HG02852 (cell line): ENCODE results near the gene DNHD1.
"Not testable (repeated sequence)": the region's sequence is repeated elsewhere in the genome, so short reads cannot be mapped to it uniquely, and the experiment has no call there.

Experiments
- ATAC-seq: cut with Tn5 transposase; IDR thresholded peaks from one replicate; pipeline ENCODE4 v1.9.1; 2021; ENCODE audit warnings: mild to moderate bottlenecking, moderate library complexity; ENCODE audit not compliant: unreplicated experiment

Gene DNHD1

GRCh38 chr11:6481012-6481923 is 15.8 kb upstream of the DNHD1 start, which contains the start of the genes ARFIP2 and TIMM10B:
Gene ARFIP2, minus strand, starts transcription at chr11:6481331. Its CDS starts 910 bp downstream, at chr11:6480421.
Gene TIMM10B, plus strand, starts transcription at chr11:6481501. Its CDS starts 16 bp downstream, at chr11:6481517.
- ATAC-seq = peak; percentile 99

GRCh38 chr11:6481924-6482275 is 15.2 kb upstream of the DNHD1 start:
- no peak for ATAC-seq

GRCh38 chr11:6482441-6482840 is 14.6 kb upstream of the DNHD1 start:
- ATAC-seq = no peak

GRCh38 chr11:6483015-6483414 is 14.1 kb upstream of the DNHD1 start:
- no peak for ATAC-seq

- no peak for ATAC-seq
These were observed 11.4 kb upstream of the DNHD1 start for GRCh38 chr11:6485661-6486060.

- ATAC-seq = no peak
These were observed 10.8 kb upstream of the DNHD1 start for GRCh38 chr11:6486256-6486655.

GRCh38 chr11:6486938-6487337 is 10.1 kb upstream of the DNHD1 start:
- no peak for ATAC-seq

- no peak for ATAC-seq
These were observed 8.7 kb upstream of the DNHD1 start for GRCh38 chr11:6488342-6488741.

GRCh38 chr11:6488821-6489220 is 8.3 kb upstream of the DNHD1 start:
- no peak for ATAC-seq

GRCh38 chr11:6489306-6489705 is 7.8 kb upstream of the DNHD1 start:
- no peak for ATAC-seq

- no peak for ATAC-seq
These were observed 1.0 kb downstream of the DNHD1 start for GRCh38 chr11:6498121-6498520.

- no peak for ATAC-seq
These were observed 1.5 kb downstream of the DNHD1 start for GRCh38 chr11:6498544-6498943.

- ATAC-seq = no peak
These were observed 5.3 kb downstream of the DNHD1 start for GRCh38 chr11:6502382-6502781.

GRCh38 chr11:6504166-6504565 is 7.1 kb downstream of the DNHD1 start:
- no peak for ATAC-seq

- ATAC-seq = no peak
These were observed 8.6 kb downstream of the DNHD1 start for GRCh38 chr11:6505577-6506240.

GRCh38 chr11:6516865-6517264 is 19.8 kb downstream of the DNHD1 start:
- no peak for ATAC-seq

GRCh38 chr11:6520265-6520664 is 23.2 kb downstream of the DNHD1 start:
- no peak for ATAC-seq

- not testable (repeated sequence) for ATAC-seq
These were observed 24.9 kb downstream of the DNHD1 start for GRCh38 chr11:6521946-6522345.

GRCh38 chr11:6523253-6523652 is 26.2 kb downstream of the DNHD1 start:
- ATAC-seq = no peak

GRCh38 chr11:6526411-6527135 is 29.5 kb downstream of the DNHD1 start:
- ATAC-seq = peak; percentile 58

GRCh38 chr11:6529266-6529665 is 32.2 kb downstream of the DNHD1 start:
- no peak for ATAC-seq
